ENCODE results near the gene FOXN1.

Gene FOXN1

GRCh38 chr17:28500712-28501379 is 5.3 kb upstream of the FOXN1 start:
- WGBS, 2 experiments: 72 to 73% methylated on average over 13 of the region's 13 CpGs
- Histone ChIP-seq H3K4me3 (ENCODE audit: insufficient read depth, low read depth, low read length) (no peak overlapping the region), H3K27me3 (ENCODE audit: control insufficient read depth, insufficient read depth, low read length, poor library complexity, severe bottlenecking) (no peaks in the 10 kb centered on the region), H3K27ac (ENCODE audit: insufficient read depth, low read depth, low read length, poor library complexity, severe bottlenecking) (no peak overlapping the region), H3K36me3 (ENCODE audit: control insufficient read depth, insufficient read depth, low read length) (no peaks in the 10 kb centered on the region), H3K9me3 (ENCODE audit: control insufficient read depth, low read length) (no peaks in the 10 kb centered on the region), H3K4me1 (ENCODE audit: control insufficient read depth, insufficient read depth, low read length) (peaks cover 7% of the 10 kb centered on the region)

- H3K27me3 ChIP-seq (ENCODE audit: control insufficient read depth, insufficient read depth, low read length, poor library complexity, severe bottlenecking): no peaks in the 10 kb centered on the region
Measured at GRCh38 chr17:28501421-28502284, 4.5 kb upstream of the FOXN1 start.

GRCh38 chr17:28503420-28503819 is 2.7 kb upstream of the FOXN1 start:
- Histone ChIP-seq H3K4me1 (ENCODE audit: control insufficient read depth, insufficient read depth, low read length) (peaks cover 7% of the 10 kb centered on the region), H3K4me3 (ENCODE audit: insufficient read depth, low read depth, low read length) (no peak overlapping the region), H3K36me3 (ENCODE audit: control insufficient read depth, insufficient read depth, low read length) (no peaks in the 10 kb centered on the region), H3K27ac (ENCODE audit: insufficient read depth, low read depth, low read length, poor library complexity, severe bottlenecking) (no peak overlapping the region), H3K9me3 (ENCODE audit: control insufficient read depth, low read length) (no peaks in the 10 kb centered on the region), H3K27me3 (ENCODE audit: control insufficient read depth, insufficient read depth, low read length, poor library complexity, severe bottlenecking) (no peaks in the 10 kb centered on the region)
- 72 to 77% methylated on average over 3 of the region's 3 CpGs for WGBS, 2 experiments

More at GRCh38 chr17:28501421-28502284, 4.5 kb upstream of the FOXN1 start:
- no peak overlapping the region for H3K27ac ChIP-seq (ENCODE audit: insufficient read depth, low read depth, low read length, poor library complexity, severe bottlenecking)
- WGBS, 2 experiments: 84 to 94% methylated on average over 3 of the region's 3 CpGs
- H3K4me1 ChIP-seq (ENCODE audit: control insufficient read depth, insufficient read depth, low read length): peaks cover 7% of the 10 kb centered on the region
- H3K4me3 ChIP-seq (ENCODE audit: insufficient read depth, low read depth, low read length): no peak overlapping the region
- no peaks in the 10 kb centered on the region for H3K36me3 ChIP-seq (ENCODE audit: control insufficient read depth, insufficient read depth, low read length)
- H3K9me3 ChIP-seq (ENCODE audit: control insufficient read depth, low read length): no peaks in the 10 kb centered on the region

GRCh38 chr17:28506763-28507487 is 777 bp downstream of the FOXN1 start:
- 84 to 89% methylated on average over 14 of the region's 14 CpGs for WGBS, 2 experiments
- Histone ChIP-seq H3K9me3 (ENCODE audit: control insufficient read depth, low read length) (no peaks in the 10 kb centered on the region), H3K4me1 (ENCODE audit: control insufficient read depth, insufficient read depth, low read length) (peaks cover 4% of the 10 kb centered on the region), H3K4me3 (ENCODE audit: insufficient read depth, low read depth, low read length) (no peak overlapping the region), H3K27me3 (ENCODE audit: control insufficient read depth, insufficient read depth, low read length, poor library complexity, severe bottlenecking) (no peaks in the 10 kb centered on the region), H3K36me3 (ENCODE audit: control insufficient read depth, insufficient read depth, low read length) (no peaks in the 10 kb centered on the region), H3K27ac (ENCODE audit: insufficient read depth, low read depth, low read length, poor library complexity, severe bottlenecking) (no peak overlapping the region)

DNA sequence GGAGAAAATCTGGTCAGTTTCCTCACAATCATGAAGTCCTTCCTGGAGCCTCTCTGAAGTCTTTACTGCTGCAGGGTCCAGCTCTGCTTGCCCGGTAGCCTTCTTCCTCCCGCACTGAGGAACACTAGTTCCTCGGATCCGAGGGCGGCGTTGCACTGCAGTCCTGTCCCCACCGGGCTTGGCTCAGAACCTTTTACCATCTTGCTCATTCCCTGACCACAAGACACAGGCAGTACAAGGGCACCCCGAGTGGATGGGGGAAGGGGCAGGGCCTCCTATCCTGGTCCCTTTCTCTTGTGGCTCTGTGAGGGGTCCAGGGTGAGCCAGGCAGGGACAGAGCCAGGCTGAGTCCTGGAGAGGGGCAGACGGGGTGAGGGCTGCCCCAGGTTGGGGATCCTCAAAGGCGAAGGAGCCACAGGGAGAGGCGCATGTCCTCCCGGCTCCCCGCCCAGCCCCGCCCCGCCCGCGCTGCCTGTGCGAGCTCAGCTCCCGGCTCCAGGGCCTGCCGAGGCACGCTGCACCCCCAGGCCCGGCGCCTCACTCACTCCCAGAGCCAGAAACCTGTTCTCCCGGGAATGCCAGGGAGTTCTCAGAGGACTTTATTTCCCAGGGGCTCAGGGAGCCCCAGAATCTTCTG is 1.5 kb downstream of the FOXN1 start:
- Histone ChIP-seq H3K4me1 (ENCODE audit: control insufficient read depth, insufficient read depth, low read length) (peaks cover 4% of the 10 kb centered on the region), H3K4me3 (ENCODE audit: insufficient read depth, low read depth, low read length) (no peak overlapping the region), H3K27ac (ENCODE audit: insufficient read depth, low read depth, low read length, poor library complexity, severe bottlenecking) (no peak overlapping the region), H3K9me3 (ENCODE audit: control insufficient read depth, low read length) (no peaks in the 10 kb centered on the region), H3K27me3 (ENCODE audit: control insufficient read depth, insufficient read depth, low read length, poor library complexity, severe bottlenecking) (no peaks in the 10 kb centered on the region), H3K36me3 (ENCODE audit: control insufficient read depth, insufficient read depth, low read length) (no peaks in the 10 kb centered on the region)
- WGBS, 2 experiments: 80 to 81% methylated on average over 24 of the region's 24 CpGs

DNA sequence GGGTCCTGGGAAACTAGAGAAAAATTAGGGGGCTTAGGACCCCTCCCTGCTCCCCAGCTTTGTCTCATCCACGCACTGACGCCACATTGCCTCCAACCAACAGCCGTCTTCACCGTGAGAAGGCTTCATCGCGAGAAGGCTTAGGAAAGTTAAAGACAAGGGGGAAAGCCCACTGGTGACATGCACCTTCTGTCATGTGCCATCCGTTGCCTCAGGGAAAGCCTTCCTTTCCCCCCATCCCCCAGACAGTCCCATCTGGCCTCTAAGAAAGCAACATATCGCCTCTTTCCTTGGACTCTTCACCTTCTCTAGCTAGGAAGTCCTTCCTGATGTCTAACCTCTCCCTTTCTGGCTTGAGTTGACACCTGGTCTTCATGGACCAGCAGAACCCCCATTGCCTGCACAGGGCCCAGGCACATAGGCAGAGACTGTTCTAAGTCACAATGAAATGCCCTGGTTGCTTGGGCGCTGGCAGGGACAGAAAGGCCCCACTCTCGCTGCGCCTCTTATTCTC is 2.1 kb downstream of the FOXN1 start:
- no peak overlapping the region for H3K4me3 ChIP-seq (ENCODE audit: insufficient read depth, low read depth, low read length)
- H3K27ac ChIP-seq (ENCODE audit: insufficient read depth, low read depth, low read length, poor library complexity, severe bottlenecking): no peak overlapping the region
- H3K9me3 ChIP-seq (ENCODE audit: control insufficient read depth, low read length): no peaks in the 10 kb centered on the region
- H3K4me1 ChIP-seq (ENCODE audit: control insufficient read depth, insufficient read depth, low read length): peaks cover 4% of the 10 kb centered on the region
- H3K27me3 ChIP-seq (ENCODE audit: control insufficient read depth, insufficient read depth, low read length, poor library complexity, severe bottlenecking): no peaks in the 10 kb centered on the region
- no peaks in the 10 kb centered on the region for H3K36me3 ChIP-seq (ENCODE audit: control insufficient read depth, insufficient read depth, low read length)
- 86 to 88% methylated on average over 11 of the region's 11 CpGs for WGBS, 2 experiments

DNA sequence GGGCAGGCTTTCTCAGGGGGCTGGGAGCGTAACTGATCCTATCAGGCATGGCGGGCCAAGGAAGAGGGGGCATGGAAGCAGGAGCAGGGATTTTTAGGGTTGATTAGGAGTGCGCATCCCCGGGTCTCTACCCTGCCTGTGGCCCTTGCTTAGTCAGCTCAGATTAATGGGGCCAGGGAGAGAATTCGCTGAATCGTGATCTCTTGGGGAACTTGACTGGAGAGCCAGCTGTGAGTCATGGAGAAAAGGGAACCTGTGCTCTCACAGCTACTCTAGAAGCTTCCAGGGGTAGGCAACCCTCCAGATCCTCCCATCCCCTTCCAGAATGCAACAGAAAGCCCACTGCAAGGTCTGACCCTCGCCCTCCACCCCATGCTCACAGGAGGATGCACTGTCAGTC is 3.6 kb downstream of the FOXN1 start:
- Histone ChIP-seq H3K36me3 (ENCODE audit: control insufficient read depth, insufficient read depth, low read length) (no peaks in the 10 kb centered on the region), H3K4me1 (ENCODE audit: control insufficient read depth, insufficient read depth, low read length) (peaks cover 4% of the 10 kb centered on the region), H3K27me3 (ENCODE audit: control insufficient read depth, insufficient read depth, low read length, poor library complexity, severe bottlenecking) (no peaks in the 10 kb centered on the region), H3K9me3 (ENCODE audit: control insufficient read depth, low read length) (no peaks in the 10 kb centered on the region), H3K27ac (ENCODE audit: insufficient read depth, low read depth, low read length, poor library complexity, severe bottlenecking) (no peak overlapping the region), H3K4me3 (ENCODE audit: insufficient read depth, low read depth, low read length) (no peak overlapping the region)
- WGBS, 2 experiments: 84 to 87% methylated on average over 7 of the region's 7 CpGs

DNA sequence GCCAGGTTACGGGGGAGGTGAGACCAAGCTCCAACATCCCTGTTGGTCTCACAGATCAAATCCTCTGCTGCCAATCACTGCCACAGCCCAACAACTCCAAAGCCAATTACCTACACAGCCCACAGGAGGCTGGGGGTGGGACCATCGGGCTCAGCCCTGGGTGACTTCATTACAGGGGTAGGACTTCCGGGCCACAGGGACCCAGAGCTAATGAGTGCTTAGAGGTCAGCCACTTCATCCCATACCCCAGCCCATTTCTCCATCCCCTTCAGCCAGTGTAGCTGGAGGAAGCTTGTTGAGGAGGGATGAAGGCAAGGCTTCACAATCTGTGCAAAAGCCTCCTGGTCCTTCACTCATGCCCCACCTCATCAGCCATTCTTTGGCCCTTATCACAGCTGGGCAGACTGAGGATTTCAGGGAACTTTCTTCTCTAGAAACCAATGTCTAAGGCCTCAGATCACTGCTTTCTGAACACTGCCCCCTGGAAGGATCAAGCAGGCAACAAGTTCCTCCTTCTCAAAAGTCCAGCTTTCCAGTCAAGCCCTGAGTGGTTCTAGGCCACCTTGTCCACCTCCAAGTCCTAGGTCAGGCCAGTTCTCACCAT is 5.8 kb downstream of the FOXN1 start:
- H3K27me3 ChIP-seq (ENCODE audit: control insufficient read depth, insufficient read depth, low read length, poor library complexity, severe bottlenecking): no peaks in the 10 kb centered on the region
- 88 to 94% methylated on average over 3 of the region's 3 CpGs for WGBS, 2 experiments

DNA sequence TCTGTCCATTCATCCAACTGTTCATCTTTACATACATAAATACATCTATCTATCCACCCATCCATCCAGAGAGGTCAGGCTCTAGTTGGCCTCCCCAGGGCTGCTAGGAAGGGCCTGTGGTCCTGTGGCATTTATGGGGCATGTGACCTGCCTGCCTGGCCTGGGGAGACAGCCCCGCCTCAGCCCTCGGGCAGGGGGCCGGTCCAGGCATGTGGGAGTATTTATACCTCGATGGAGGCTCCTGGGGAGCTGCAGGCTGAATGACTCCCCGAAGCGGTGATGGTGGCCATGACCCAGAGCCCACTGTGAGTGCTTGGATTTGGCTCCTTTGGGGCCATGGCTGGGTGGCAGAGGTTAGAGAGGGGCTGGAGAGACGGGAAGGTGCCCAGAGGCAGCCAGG is 7.3 kb downstream of the FOXN1 start:
- Histone ChIP-seq H3K27me3 (ENCODE audit: control insufficient read depth, insufficient read depth, low read length, poor library complexity, severe bottlenecking) (no peaks in the 10 kb centered on the region), H3K4me3 (ENCODE audit: insufficient read depth, low read depth, low read length) (no peak overlapping the region), H3K36me3 (ENCODE audit: control insufficient read depth, insufficient read depth, low read length) (no peaks in the 10 kb centered on the region), H3K4me1 (ENCODE audit: control insufficient read depth, insufficient read depth, low read length) (peaks cover 4% of the 10 kb centered on the region), H3K27ac (ENCODE audit: insufficient read depth, low read depth, low read length, poor library complexity, severe bottlenecking) (no peak overlapping the region), H3K9me3 (ENCODE audit: control insufficient read depth, low read length) (no peaks in the 10 kb centered on the region)
- 86 to 87% methylated on average over 7 of the region's 7 CpGs for WGBS, 2 experiments

More for the DNA sequence above, 5.8 kb downstream of the FOXN1 start:
- Histone ChIP-seq H3K4me1 (ENCODE audit: control insufficient read depth, insufficient read depth, low read length) (peaks cover 4% of the 10 kb centered on the region), H3K9me3 (ENCODE audit: control insufficient read depth, low read length) (no peaks in the 10 kb centered on the region), H3K36me3 (ENCODE audit: control insufficient read depth, insufficient read depth, low read length) (no peaks in the 10 kb centered on the region), H3K27ac (ENCODE audit: insufficient read depth, low read depth, low read length, poor library complexity, severe bottlenecking) (no peak overlapping the region), H3K4me3 (ENCODE audit: insufficient read depth, low read depth, low read length) (no peak overlapping the region)
